Measurements from ENCODE around the gene USP49.

Gene USP49

DNA sequence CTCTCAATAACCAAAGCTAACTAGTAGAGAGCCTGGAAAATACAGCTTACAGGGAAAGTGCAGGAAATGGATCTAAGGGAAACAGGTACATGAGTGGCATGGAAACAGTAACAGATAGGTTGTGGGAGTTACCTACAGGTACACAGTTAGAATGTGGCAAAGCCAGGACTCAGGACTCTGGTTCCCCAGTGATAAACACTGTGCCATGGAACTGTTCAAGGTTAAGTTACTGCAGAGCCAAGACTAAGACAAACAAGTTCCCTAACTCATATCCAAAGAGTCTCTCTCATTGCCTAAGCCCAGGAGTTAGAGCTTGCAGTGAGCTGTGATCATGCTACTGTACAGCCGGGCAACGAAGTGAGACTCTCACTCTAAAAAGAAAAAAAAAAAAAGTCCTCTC, 19.2 kb upstream of the USP49 start:
- peaks cover 5% of the 10 kb centered on the region for H3K4me1 Mint-ChIP-seq
- peaks cover 13% of the 10 kb centered on the region for H3K36me3 Mint-ChIP-seq
- no peak for DNase-seq (ENCODE audit: low spot score in 2 of 2)
- no peak overlapping the region for H3K27ac Mint-ChIP-seq
- no peak overlapping the region for H3K4me3 Mint-ChIP-seq
- H3K27me3 Mint-ChIP-seq, result no peaks in the 10 kb centered on the region
- no peak for ATAC-seq (ENCODE audit: low read depth)
- no peaks in the 10 kb centered on the region for H3K9me3 Mint-ChIP-seq

GRCh38 chr6:41909727-41910126, 14.6 kb upstream of the USP49 start:
- no peaks in the 10 kb centered on the region for H3K27me3 Mint-ChIP-seq
- peaks cover 3% of the 10 kb centered on the region for H3K4me1 Mint-ChIP-seq
- no peak for DNase-seq (ENCODE audit: low spot score in 2 of 2)
- H3K9me3 Mint-ChIP-seq, result no peaks in the 10 kb centered on the region
- H3K36me3 Mint-ChIP-seq, result peaks cover 29% of the 10 kb centered on the region
- no peak for ATAC-seq (ENCODE audit: low read depth)
- peak overlapping the region; percentile 45 for H3K27ac Mint-ChIP-seq
- no peak overlapping the region for H3K4me3 Mint-ChIP-seq

GRCh38 chr6:41901882-41902519, 6.8 kb upstream of the USP49 start:
- Mint-ChIP-seq H3K27ac (no peak overlapping the region), H3K36me3 (peaks cover 14% of the 10 kb centered on the region), H3K27me3 (no peaks in the 10 kb centered on the region), H3K4me3 (no peak overlapping the region), H3K4me1 (no peaks in the 10 kb centered on the region), H3K9me3 (no peaks in the 10 kb centered on the region)
- peak; percentile 38 for ATAC-seq (ENCODE audit: low read depth)
- DNase-seq (ENCODE audit: low spot score in 2 of 2), result no peak

DNA sequence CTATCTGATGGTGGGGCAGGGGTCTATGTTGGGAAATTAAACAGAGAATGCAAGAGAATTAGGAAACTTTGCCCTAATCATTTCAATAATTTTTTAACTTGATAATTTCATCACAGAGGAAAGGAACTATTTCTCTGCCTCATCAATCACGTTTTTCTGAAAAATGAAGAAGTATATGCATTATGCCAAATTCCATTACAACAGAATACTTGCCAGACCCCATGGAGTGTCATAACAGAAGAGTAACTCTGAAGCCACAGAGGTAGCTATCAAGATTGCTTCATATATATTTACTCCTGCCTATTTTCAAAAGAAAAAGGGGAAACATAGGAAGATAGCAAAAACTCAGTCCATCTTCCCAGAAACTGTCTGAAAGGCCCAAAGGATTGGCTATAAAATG, 5.7 kb upstream of the USP49 start:
- H3K4me3 Mint-ChIP-seq, result no peak overlapping the region
- DNase-seq (ENCODE audit: low spot score in 2 of 2) (no peak), ATAC-seq (ENCODE audit: low read depth) (no peak)
- peaks cover 5% of the 10 kb centered on the region for H3K4me1 Mint-ChIP-seq
- H3K27ac Mint-ChIP-seq, result peak overlapping the region; percentile 41
- H3K9me3 Mint-ChIP-seq, result no peaks in the 10 kb centered on the region
- H3K27me3 Mint-ChIP-seq, result no peaks in the 10 kb centered on the region
- peaks cover 11% of the 10 kb centered on the region for H3K36me3 Mint-ChIP-seq

DNA sequence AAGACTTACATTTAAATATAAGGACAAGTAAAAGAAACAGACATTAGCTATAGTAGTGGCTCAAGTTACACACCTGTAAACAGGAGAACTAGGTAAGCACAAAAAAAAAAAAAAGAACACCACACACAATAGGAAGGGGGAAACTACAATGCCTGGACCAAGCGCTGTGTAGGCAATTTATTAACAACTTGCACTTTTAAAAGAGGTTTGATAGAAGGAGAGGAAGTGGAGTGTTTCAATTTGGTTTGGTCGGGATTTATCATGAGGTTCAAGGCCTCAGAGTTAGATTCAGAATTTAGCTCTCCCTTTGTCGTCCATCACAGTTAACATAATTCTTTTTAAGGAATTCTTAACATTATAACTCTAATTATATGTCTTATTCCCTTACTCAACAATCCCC, 1.1 kb upstream of the USP49 start:
- Mint-ChIP-seq H3K27ac (no peak overlapping the region), H3K36me3 (no peaks in the 10 kb centered on the region), H3K4me1 (peaks cover 8% of the 10 kb centered on the region), H3K27me3 (no peaks in the 10 kb centered on the region), H3K9me3 (no peaks in the 10 kb centered on the region), H3K4me3 (no peak overlapping the region)
- ATAC-seq (ENCODE audit: low read depth) (no peak), DNase-seq (ENCODE audit: low spot score in 2 of 2) (no peak)

DNA sequence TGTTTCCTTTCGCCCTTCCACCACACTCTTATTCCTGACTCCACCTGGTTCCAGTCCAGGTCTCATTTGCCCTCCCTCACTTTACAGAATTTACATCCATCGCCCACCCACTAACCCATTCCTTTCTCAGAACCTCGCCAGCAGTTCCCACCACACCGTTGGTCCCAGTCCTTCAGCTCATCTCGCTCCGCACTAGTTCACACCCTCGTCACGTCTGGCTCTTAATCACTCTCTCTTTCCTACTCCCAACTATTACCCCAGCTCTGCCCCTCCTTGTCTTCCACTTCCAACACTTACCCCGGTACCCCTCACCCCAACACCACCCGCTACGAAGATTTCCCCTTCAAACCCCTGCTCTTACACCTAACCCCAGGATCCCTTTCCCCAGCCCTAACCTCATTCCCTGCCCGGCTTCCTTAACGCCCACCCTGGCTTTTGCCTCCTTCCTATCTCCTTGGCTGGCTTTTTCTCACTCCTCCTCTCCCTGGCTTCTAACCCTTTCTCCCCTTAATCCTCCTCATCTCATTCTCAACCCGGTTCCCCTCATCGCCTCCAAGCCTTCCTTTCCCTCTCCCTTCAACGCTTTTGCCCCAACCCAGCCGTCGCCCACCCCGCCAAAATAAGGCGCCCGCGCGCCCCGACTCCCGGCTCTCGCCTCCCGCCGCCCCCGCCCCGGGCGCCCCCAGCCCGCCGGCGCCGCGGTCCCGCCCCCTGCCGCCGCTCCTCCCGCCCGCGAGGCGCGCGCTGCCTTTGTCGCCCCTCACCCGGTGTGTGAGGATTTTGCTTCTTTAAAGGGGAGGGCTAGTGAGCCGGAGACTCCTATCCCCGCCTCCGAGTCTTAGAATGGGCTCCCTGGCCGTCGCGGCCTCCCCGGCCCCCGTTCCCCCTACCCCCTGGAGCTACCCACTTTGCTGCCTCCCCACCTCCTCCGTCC, 542 bp downstream of the USP49 start:
- Mint-ChIP-seq H3K4me1 (peaks cover 8% of the 10 kb centered on the region), H3K27ac (no peak overlapping the region), H3K9me3 (no peaks in the 10 kb centered on the region), H3K27me3 (no peaks in the 10 kb centered on the region), H3K4me3 (no peak overlapping the region), H3K36me3 (no peaks in the 10 kb centered on the region)
- peak; percentile 24 for ATAC-seq (ENCODE audit: low read depth)
- DNase-seq (ENCODE audit: low spot score in 2 of 2), result no peak

DNA sequence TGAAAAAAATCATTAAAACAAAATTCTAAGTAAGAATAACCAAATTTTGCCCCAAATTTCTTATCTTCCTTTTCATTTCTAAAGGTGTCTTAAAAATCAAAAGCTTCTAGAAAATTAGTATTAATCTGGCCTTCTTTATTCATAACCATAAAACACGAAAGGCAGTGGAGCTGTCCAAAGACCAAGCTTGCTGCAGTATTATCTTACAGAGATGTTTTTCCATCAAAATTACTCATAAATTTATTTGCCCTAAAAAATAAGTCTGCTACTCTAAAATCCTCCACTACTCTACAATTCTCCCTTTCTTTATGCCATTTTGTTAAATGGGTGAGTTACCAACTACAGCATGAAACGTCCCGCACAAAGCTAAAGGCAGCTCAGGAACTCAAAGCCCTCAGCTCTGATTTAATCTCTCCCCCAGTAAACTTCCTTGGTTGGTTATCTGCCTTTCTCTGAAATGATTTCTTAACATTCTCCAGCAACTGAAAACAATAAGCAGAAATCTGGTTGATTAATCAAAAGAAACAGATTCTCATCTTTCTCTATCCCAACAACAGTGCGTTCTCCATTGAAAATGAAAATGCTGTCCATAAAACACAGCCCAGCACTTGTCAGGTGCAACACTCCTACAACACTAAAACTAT, 2.1 kb downstream of the USP49 start:
- Mint-ChIP-seq H3K36me3 (no peaks in the 10 kb centered on the region), H3K4me3 (no peak overlapping the region), H3K27me3 (no peaks in the 10 kb centered on the region), H3K27ac (no peak overlapping the region), H3K9me3 (no peaks in the 10 kb centered on the region), H3K4me1 (peaks cover 8% of the 10 kb centered on the region)
- ATAC-seq (ENCODE audit: low read depth) (no peak), DNase-seq (ENCODE audit: low spot score in 2 of 2) (no peak)

DNA sequence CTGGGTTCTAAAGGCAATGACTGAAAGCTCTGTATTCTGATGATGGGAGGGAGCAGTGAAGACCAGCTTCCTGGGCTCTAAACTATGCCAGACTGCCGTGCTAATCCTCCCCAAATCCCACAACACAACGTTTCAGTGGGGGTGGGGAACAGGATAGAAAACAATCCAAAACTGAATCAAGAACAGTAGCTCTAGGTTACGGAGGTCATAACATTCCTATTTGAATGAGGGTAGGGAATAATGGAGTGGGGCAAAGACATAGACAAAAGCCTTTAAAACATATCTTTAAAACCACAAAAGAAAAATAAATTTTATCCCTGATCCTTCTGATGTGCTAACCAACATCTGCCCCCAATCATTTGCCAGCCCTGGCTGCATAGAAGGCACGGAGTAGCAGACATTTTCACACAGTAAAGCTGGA, 7.8 kb downstream of the USP49 start:
- DNase-seq (ENCODE audit: low spot score in 2 of 2) (no peak), ATAC-seq (ENCODE audit: low read depth) (no peak)
- no peaks in the 10 kb centered on the region for H3K9me3 Mint-ChIP-seq

GRCh38 chr6:41885930-41886329, 9.2 kb downstream of the USP49 start:
- H3K27ac Mint-ChIP-seq, result no peak overlapping the region
- no peaks in the 10 kb centered on the region for H3K36me3 Mint-ChIP-seq
- no peaks in the 10 kb centered on the region for H3K9me3 Mint-ChIP-seq
- no peak for ATAC-seq (ENCODE audit: low read depth)
- DNase-seq (ENCODE audit: low spot score in 2 of 2), result no peak
- no peaks in the 10 kb centered on the region for H3K27me3 Mint-ChIP-seq
- H3K4me3 Mint-ChIP-seq, result no peak overlapping the region
- no peaks in the 10 kb centered on the region for H3K4me1 Mint-ChIP-seq

More for the DNA sequence above, 7.8 kb downstream of the USP49 start:
- Mint-ChIP-seq H3K27me3 (no peaks in the 10 kb centered on the region), H3K36me3 (no peaks in the 10 kb centered on the region), H3K4me3 (no peak overlapping the region), H3K27ac (no peak overlapping the region), H3K4me1 (no peaks in the 10 kb centered on the region)

DNA sequence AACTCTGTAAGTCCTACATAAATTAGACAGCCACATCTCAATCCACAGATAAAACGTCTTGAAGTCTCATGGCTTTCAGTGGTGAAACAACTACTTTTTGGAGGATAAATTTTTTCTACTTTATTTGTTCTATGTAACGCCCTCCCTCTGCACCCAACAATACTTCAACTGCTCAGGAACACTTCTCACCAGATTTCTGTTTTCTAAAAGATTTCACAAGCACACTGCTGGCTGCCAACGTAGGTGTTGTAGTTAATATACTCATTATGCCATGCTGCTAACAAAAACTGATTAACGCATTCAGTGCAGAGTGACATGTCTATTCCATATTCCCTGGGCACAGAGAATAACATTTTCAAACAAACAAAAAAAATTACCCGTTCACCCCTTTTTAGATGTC, 10.2 kb downstream of the USP49 start:
- Mint-ChIP-seq H3K9me3 (no peaks in the 10 kb centered on the region), H3K4me1 (no peaks in the 10 kb centered on the region), H3K4me3 (no peak overlapping the region), H3K27ac (no peak overlapping the region), H3K36me3 (peaks cover 2% of the 10 kb centered on the region), H3K27me3 (no peaks in the 10 kb centered on the region)
- no peak for ATAC-seq (ENCODE audit: low read depth)
- no peak for DNase-seq (ENCODE audit: low spot score in 2 of 2)

DNA sequence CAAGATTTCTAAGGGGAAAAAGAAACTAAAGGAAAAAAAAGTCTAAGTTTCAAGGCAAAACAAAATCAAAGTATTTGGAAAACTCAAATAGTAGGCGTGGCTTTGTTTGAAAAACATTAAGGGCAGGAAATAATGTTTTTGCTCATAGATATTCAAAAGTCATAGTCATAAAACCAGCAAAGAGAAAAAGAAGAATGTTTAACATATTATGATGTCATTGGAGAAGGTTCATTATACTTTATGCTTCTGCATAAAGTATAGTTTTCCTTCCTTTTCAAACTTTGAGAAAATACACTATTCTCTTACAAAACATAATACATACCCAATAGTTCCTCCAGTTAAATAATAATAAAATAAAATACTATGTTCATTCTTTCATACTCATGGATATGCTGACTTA, 13.7 kb downstream of the USP49 start:
- no peaks in the 10 kb centered on the region for H3K27me3 Mint-ChIP-seq
- DNase-seq (ENCODE audit: low spot score in 2 of 2) (no peak), ATAC-seq (ENCODE audit: low read depth) (no peak)
- H3K36me3 Mint-ChIP-seq, result peaks cover 2% of the 10 kb centered on the region
- no peaks in the 10 kb centered on the region for H3K4me1 Mint-ChIP-seq
- no peak overlapping the region for H3K27ac Mint-ChIP-seq
- H3K4me3 Mint-ChIP-seq, result no peak overlapping the region
- H3K9me3 Mint-ChIP-seq, result no peaks in the 10 kb centered on the region

- Mint-ChIP-seq H3K27ac (no peak overlapping the region), H3K27me3 (no peaks in the 10 kb centered on the region), H3K4me1 (peaks cover 2% of the 10 kb centered on the region), H3K36me3 (peaks cover 2% of the 10 kb centered on the region), H3K9me3 (no peaks in the 10 kb centered on the region), H3K4me3 (no peak overlapping the region)
- DNase-seq (ENCODE audit: low spot score in 2 of 2) (no peak), ATAC-seq (ENCODE audit: low read depth) (no peak)
Observed at GRCh38 chr6:41878961-41879405, 16.2 kb downstream of the USP49 start.

GRCh38 chr6:41878246-41878645, 16.9 kb downstream of the USP49 start:
- Mint-ChIP-seq H3K4me3 (no peak overlapping the region), H3K4me1 (peaks cover 2% of the 10 kb centered on the region)

GRCh38 chr6:41877051-41877680, 18.0 kb downstream of the USP49 start:
- H3K36me3 Mint-ChIP-seq, result peaks cover 4% of the 10 kb centered on the region
- ATAC-seq (ENCODE audit: low read depth) (no peak), DNase-seq (ENCODE audit: low spot score in 2 of 2) (no peak)
- H3K27me3 Mint-ChIP-seq, result no peaks in the 10 kb centered on the region
- H3K9me3 Mint-ChIP-seq, result no peaks in the 10 kb centered on the region
- H3K4me1 Mint-ChIP-seq, result peaks cover 5% of the 10 kb centered on the region
- H3K27ac Mint-ChIP-seq, result no peak overlapping the region
- H3K4me3 Mint-ChIP-seq, result no peak overlapping the region

More at GRCh38 chr6:41878246-41878645, 16.9 kb downstream of the USP49 start:
- Mint-ChIP-seq H3K9me3 (no peaks in the 10 kb centered on the region), H3K27ac (no peak overlapping the region), H3K27me3 (no peaks in the 10 kb centered on the region), H3K36me3 (peaks cover 2% of the 10 kb centered on the region)
- no peak for ATAC-seq (ENCODE audit: low read depth)
- no peak for DNase-seq (ENCODE audit: low spot score in 2 of 2)

Measured in memory B cell (primary cell).